HepG2 (cell line): ENCODE data around the gene SPEM2. TPM values are rescaled to one million over a fixed set of nuclear protein-coding genes. Genes with fewer than 3 reads are reported as not detected.

Experiments used
- ATAC-seq: fragments of 200-7000 bp; cut with Tn5 transposase; 3 replicates; pipeline ENCODE4 v1.9.1; 2020; ENCODE audit warnings: mild to moderate bottlenecking, moderate library complexity
- BruUV-seq: library from RNA; stranded (reverse); fragments of 400-500 nt; replicated peaks from 2 replicates; lab custom pipeline; 2021; lab: Mats Ljungman, UMichigan
- CTCF ChIA-PET: fragments of 300-600 bp; formaldehyde crosslinking; extraction: SDS; loops from one replicate; lab custom pipeline; 2021; ENCODE audit warnings: low total read pairs, inconsistent platforms, low intra/inter-chr PET ratio; lab: Yijun Ruan, JAX
- POLR2A ChIA-PET: fragments of 350-600 bp; sonication (Branson Sonifier 250); formaldehyde crosslinking; loops from one replicate; lab custom pipeline; 2020; ENCODE audit warnings: antibody characterized with exemption, inconsistent platforms; lab: Yijun Ruan, JAX
- DNase-seq: peaks from one replicate; pipeline ENCODE4 v3.0.0-alpha.2; 2015; ENCODE audit warnings: low spot score
- FAIRE-seq: peaks from 3 replicates; lab custom pipeline; 2011; peaks lifted over from hg19 to GRCh38; lab: Jason Lieb, UNC
- H2AFZ ChIP-seq: one replicate; pipeline ENCODE4 v1.6.1; 2011; ENCODE audit warnings: low read length, inconsistent platforms
- H3K27ac ChIP-seq: fragments of 300-600 bp; 3 replicates; pipeline ENCODE4 v1.8.0; 2011; ENCODE audit warnings: mixed run types, mild to moderate bottlenecking, mixed read lengths, low read length, inconsistent platforms; ENCODE audit not compliant: insufficient read depth; ENCODE audit errors: extremely low read length
- H3K27me3 ChIP-seq, 2 experiments: fragments of 200-600 bp in 1 of 2; 2 replicates in 1 of 2; 3 replicates in 1 of 2; pipeline versions ENCODE4 v1.6.0 to v1.8.0; 2011; ENCODE audit warnings: low read length in 2 of 2, mild to moderate bottlenecking in 2 of 2, moderate library complexity in 2 of 2, inconsistent platforms in 1 of 2; ENCODE audit not compliant: insufficient read depth in 2 of 2, control insufficient read depth in 1 of 2
- H3K36me3 ChIP-seq, 2 experiments: fragments of 200-600 bp in 1 of 2; replicated peaks in 1 of 2; 2 replicates in 1 of 2; 3 replicates in 1 of 2; pipeline versions ENCODE4 v1.5.1 to v1.8.0; 2011; ENCODE audit warnings: low read length in 2 of 2, inconsistent platforms in 1 of 2; ENCODE audit not compliant: insufficient read depth in 2 of 2, control insufficient read depth in 1 of 2
- H3K4me1 ChIP-seq: 2 replicates; pipeline ENCODE4 v1.5.1; 2012; ENCODE audit warnings: low read length, inconsistent platforms; ENCODE audit not compliant: insufficient read depth
- H3K4me2 ChIP-seq: 2 replicates; pipeline ENCODE4 v1.6.0; 2011; ENCODE audit warnings: low read depth, low read length, inconsistent platforms
- H3K4me3 ChIP-seq, 3 experiments: fragments of 200-600 bp in 1 of 3; sonication (generic), shearing (Covaris generic) in 1 of 3; replicated peaks in 1 of 3; 2 replicates each; pipeline ENCODE4 v1.5.1; 2011 to 2016; ENCODE audit warnings: low read length in 3 of 3, inconsistent platforms in 2 of 3, low read depth in 2 of 3, mild to moderate bottlenecking in 2 of 3, control low read depth in 1 of 3, mixed read lengths in 1 of 3; ENCODE audit not compliant: insufficient read depth in 1 of 3
- H3K79me2 ChIP-seq: one replicate; pipeline ENCODE4 v1.6.1; 2011; ENCODE audit warnings: low read length, inconsistent platforms; ENCODE audit not compliant: insufficient read depth
- H3K9ac ChIP-seq: 2 replicates; pipeline ENCODE4 v1.6.0; 2011; ENCODE audit warnings: mild to moderate bottlenecking, low read depth, low read length, inconsistent platforms; ENCODE audit not compliant: insufficient read depth
- H3K9me3 ChIP-seq: 2 replicates; pipeline ENCODE4 v1.5.1; 2012; ENCODE audit warnings: mild to moderate bottlenecking, low read length
- H4K20me1 ChIP-seq: 2 replicates; pipeline ENCODE4 v1.6.0; 2011; ENCODE audit warnings: inconsistent platforms, mild to moderate bottlenecking, low read length, moderate library complexity; ENCODE audit not compliant: insufficient read depth
- ATF7-NPFF ChIP-seq: sonication (generic); formaldehyde crosslinking; IDR thresholded peaks from 2 replicates; pipeline ENCODE4 v1.8.1; 2023; ENCODE audit warnings: mild to moderate bottlenecking, low read depth, missing genetic modification reagents, moderate library complexity
- CTCF ChIP-seq: sonication (generic); formaldehyde crosslinking; IDR thresholded peaks from 2 replicates; pipeline ENCODE4 v1.5.0; 2020; ENCODE audit warnings: mild to moderate bottlenecking, missing genetic modification reagents, moderate library complexity
- PCBP2 ChIP-seq: fragments of 200-400 bp; formaldehyde crosslinking; optimal IDR thresholded peaks from 2 replicates; pipeline ENCODE3; 2018; ENCODE audit warnings: low read length, low read depth; ENCODE audit not compliant: poor library complexity, severe bottlenecking
- POLR2A ChIP-seq, 2 experiments: IDR thresholded peaks; 2 replicates each; pipeline ENCODE4 v1.6.1; 2011; ENCODE audit warnings: low read depth in 2 of 2, low read length in 2 of 2, mild to moderate bottlenecking in 1 of 2, moderate library complexity in 1 of 2; ENCODE audit not compliant: insufficient read depth in 1 of 2
- RBM22 ChIP-seq: fragments of 200-400 bp; formaldehyde crosslinking; optimal IDR thresholded peaks from 2 replicates; pipeline ENCODE3; 2017; ENCODE audit warnings: mild to moderate bottlenecking, low read length, moderate library complexity
- SNRNP70 ChIP-seq: fragments of 200-400 bp; formaldehyde crosslinking; IDR thresholded peaks from 2 replicates; pipeline ENCODE4 v1.6.1; 2017; ENCODE audit warnings: mild to moderate bottlenecking, low read depth, low read length, moderate library complexity
- THAP9 ChIP-seq: sonication (generic); formaldehyde crosslinking; IDR thresholded peaks from 2 replicates; pipeline ENCODE4; 2020; ENCODE audit warnings: missing genetic modification reagents, mild to moderate bottlenecking, borderline replicate concordance
- ZNF121 ChIP-seq: sonication (generic); formaldehyde crosslinking; IDR thresholded peaks from 2 replicates; pipeline ENCODE4 v1.5.0; 2020; ENCODE audit warnings: mild to moderate bottlenecking, missing genetic modification reagents
- ZNF563 ChIP-seq: sonication (generic); formaldehyde crosslinking; IDR thresholded peaks from 2 replicates; pipeline ENCODE4 v1.8.0; 2022; ENCODE audit warnings: mild to moderate bottlenecking, moderate library complexity, missing genetic modification reagents
- WGBS: methylation state at CpG from one replicate; pipeline ENCODE4 v1.1.6; 2017; ENCODE audit warnings: low lambda C conversion rate; 5-methylcytosine and 5-hydroxymethylcytosine counted together
- in situ Hi-C: cut with HindIII; loops from 2 replicates; pipeline ENCODE4 v1.10.0; 2017; ENCODE audit warnings: low pct_unique_long_range_greater_than_20kb; ENCODE audit not compliant: extremely low pct_ligation_motif_present
- intact Hi-C: fragments of 100-400 bp; cut with micrococcal nuclease; formaldehyde crosslinking; loops from one replicate; pipeline ENCODE4 v1.10.0; 2022; ENCODE audit not compliant: unreplicated experiment
- polyA plus RNA-seq, 8 experiments: library from polyadenylated mRNA; depleted of rRNA in 3 of 8; stranded (reverse) in 7 of 8; unstranded in 1 of 8; fragments of >200 nt; fragmentation: Illumina TruSeq in 4 of 8; extraction: Trizol in 4 of 8; gene quantifications; 2 replicates each; pipeline versions ENCODE4 v1.2.1 to v1.2.3, GENCODE V29; 2011 to 2016; ENCODE audit warnings: low read depth in 4 of 8, missing spikeins in 1 of 8, mixed read lengths in 1 of 8; ENCODE audit not compliant: insufficient read depth in 1 of 8
- total RNA-seq, 5 experiments: library from RNA; depleted of rRNA; stranded (reverse); fragments of >200 nt; fragmentation: Illumina TruSeq; extraction: Trizol; gene quantifications; 2 replicates each; pipeline ENCODE4 v1.2.3, GENCODE V29; 2016; ENCODE audit warnings: low read depth in 1 of 5
- TF ChIP-seq, protein P1 (sequence below): IDR thresholded peaks from 2 replicates; pipeline ENCODE4 v1.6.1; 2016; ENCODE audit warnings: mild to moderate bottlenecking, missing biosample characterization, missing genetic modification reagents

Gene SPEM2
- total and polyA plus RNA-seq, 2 of the 13 experiments (the other 11 are each of a cell fraction or from before 2014, with no cell fraction given), result not detected

DNA sequence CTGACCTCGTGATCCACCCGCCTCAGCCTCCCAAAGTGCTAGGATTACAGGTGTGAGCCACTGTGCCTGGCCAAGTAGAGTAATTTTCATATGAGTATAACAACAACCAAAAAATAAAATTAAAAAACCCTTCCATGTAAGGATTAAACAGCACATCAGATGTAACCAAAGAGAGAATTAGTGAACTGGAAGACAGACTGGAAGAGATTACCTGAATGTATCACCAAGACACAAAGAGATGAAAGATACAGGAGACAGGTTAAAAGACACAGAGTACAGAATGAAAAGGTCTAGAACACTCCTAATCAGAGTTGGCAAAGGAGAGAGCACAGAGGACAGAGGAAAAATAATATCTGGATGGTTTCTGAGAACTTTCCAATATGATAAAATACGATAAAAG lies 46.3 kb upstream of the SPEM2 start:
- in situ Hi-C loops, result no loop called here
- Histone ChIP-seq H3K9ac (no peak overlapping the region), H3K4me3 (no peak overlapping the region), H3K27me3 (peaks cover 0 to 7% of the 10 kb centered on the region in 2 experiments; a peak in 1 of 5 replicates), H2AFZ (no peak overlapping the region), H3K9me3 (peaks cover 4% of the 10 kb centered on the region; the same call in 1 of the 2 replicates), H3K79me2 (no peaks in the 10 kb centered on the region), H4K20me1 (no peaks in the 10 kb centered on the region), H3K4me1 (peaks cover 21% of the 10 kb centered on the region), H3K4me2 (no peak overlapping the region), H3K36me3 (no peaks in the 10 kb centered on the region), H3K27ac (no peak overlapping the region)
- TF ChIP-seq PCBP2, result no peak
- TF ChIP-seq POLR2A (IDR thresholded peaks at IDR 0.05; ENCODE audit: insufficient read depth in 1 of 2, low read depth in 2 of 2, low read length in 2 of 2), result no peak
- no peak for TF ChIP-seq CTCF (CRISPR knock-in tag)
- TF ChIP-seq, protein P1, sequence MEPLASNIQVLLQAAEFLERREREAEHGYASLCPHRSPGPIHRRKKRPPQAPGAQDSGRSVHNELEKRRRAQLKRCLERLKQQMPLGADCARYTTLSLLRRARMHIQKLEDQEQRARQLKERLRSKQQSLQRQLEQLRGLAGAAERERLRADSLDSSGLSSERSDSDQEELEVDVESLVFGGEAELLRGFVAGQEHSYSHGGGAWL (CRISPR knock-in tag), result no peak
- ChIA-PET POLR2A (no interaction called here), CTCF (no interaction called here)
- DNase-seq (no peak), ATAC-seq (no peak), FAIRE-seq (no peak)
- no TSS peak for BruUV-seq
- intact Hi-C loops, result no loop called here
- 66% methylated on average over 3 of the region's 3 CpGs for WGBS

DNA sequence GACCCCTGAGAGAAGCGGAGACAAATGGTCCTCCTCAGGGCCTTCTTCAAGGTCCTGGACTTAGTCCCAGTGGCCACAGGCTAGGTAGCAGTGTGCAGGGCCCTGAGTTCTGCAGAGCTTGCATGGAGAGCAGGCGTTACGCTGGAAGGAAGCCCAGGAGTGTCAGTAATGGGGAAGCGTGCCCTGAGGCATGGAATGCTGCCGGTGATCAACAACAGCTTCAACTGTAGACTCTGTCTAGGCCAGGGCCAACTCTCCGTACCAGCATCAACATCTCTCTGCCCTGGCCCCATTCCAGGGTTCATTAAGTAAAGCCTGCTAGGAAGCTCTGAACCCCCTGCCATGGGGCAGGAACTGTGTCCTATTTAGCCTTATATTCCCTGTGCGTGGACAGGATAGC lies 45.1 kb upstream of the SPEM2 start:
- WGBS, result 17% methylated on average over 3 of the region's 7 CpGs
- Histone ChIP-seq H2AFZ (peak overlapping the region; percentile 64), H3K27ac (no peak overlapping the region), H3K4me3 (peak overlapping the region; percentile 62 to 83 (median 77)), H3K4me2 (peak overlapping the region; percentile 88), H3K79me2 (no peaks in the 10 kb centered on the region), H3K9ac (peak overlapping the region; percentile 70; the same call in 1 of the 2 replicates), H3K36me3 (no peaks in the 10 kb centered on the region), H3K4me1 (peaks cover 21% of the 10 kb centered on the region), H3K27me3 (peaks cover 0 to 7% of the 10 kb centered on the region in 2 experiments; a peak in 1 of 5 replicates), H4K20me1 (no peaks in the 10 kb centered on the region), H3K9me3 (peaks cover 4% of the 10 kb centered on the region; the same call in 1 of the 2 replicates)
- in situ Hi-C loops (no loop called here), intact Hi-C loops (no loop called here)
- no TSS peak for BruUV-seq
- FAIRE-seq (no peak), ATAC-seq (peak; percentile 77), DNase-seq (no peak)
- ChIA-PET POLR2A (interaction anchor here (0.6 to 2.1 kb wide), 7 partner anchors 9 to 99 kb away, joined by 3 to 24 read pairs (median 3); partner anchors contain the start of genes PLSCR3, SLC2A4, TMEM102 and TMEM256), CTCF (no interaction called here)
- TF ChIP-seq ATF7-NPFF, result 0 out of 2 replicates have a peak, but pooled peaks have one; percentile 3
- no peak for TF ChIP-seq SNRNP70
- TF ChIP-seq ZNF121 (CRISPR knock-in tag), result no peak
- peak; percentile 36 for TF ChIP-seq CTCF (CRISPR knock-in tag)
- TF ChIP-seq THAP9, result no peak
- TF ChIP-seq RBM22, result no peak
- TF ChIP-seq ZNF563 (CRISPR knock-in tag), result no peak
